Measurements from ENCODE around the gene BTBD6. TPM values are rescaled to one million over a fixed set of nuclear protein-coding genes. Genes with fewer than 3 reads are reported as not detected.

Gene BTBD6
- total RNA-seq, 4 donors from 2014 or later = 52.2 to 69.6 (median 64.4) TPM

DNA sequence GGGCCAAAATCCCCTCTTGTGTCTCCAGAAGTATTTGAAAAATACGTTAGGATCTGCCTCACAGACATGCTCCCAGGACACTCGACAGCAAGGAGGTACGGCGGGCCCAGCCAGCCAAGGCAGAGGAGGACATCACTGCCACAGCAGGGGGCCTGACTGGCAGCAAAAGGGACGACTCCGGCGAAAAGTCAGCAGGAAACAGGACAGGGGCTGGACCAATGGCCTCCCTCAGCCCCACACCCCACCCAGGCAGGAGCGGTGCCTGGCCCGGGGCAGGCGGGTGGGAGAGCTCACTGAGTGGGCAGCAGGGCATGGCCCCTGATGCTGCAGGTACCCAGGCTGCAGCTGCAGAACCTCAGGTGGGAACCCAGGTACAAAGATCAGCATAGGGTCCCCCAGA lies 34.7 kb downstream of the BTBD6 start:
- no peak for DNase-seq
- no peaks in the 10 kb centered on the region for H3K9me3 ChIP-seq
- in situ Hi-C loops (cut with MboI; ENCODE audit: low pct_ligation_motif_present in 1 of 4, low pct_unique_long_range_greater_than_20kb in 1 of 4, low sequenced_read_pairs in 3 of 4) (loop anchor here in 1 of 4 donors (25.0 kb wide), 1 partner anchor 196 kb away; no protein-coding TSS in a partner anchor), intact Hi-C loops (cut with DNase I; ENCODE audit: low total_unique reads) (no loop called here)
- peaks cover 0 to 16% (median 0%) of the 10 kb centered on the region in 4 donors for H3K4me1 ChIP-seq
- H3K4me3 ChIP-seq = no peak overlapping the region
- H3K27ac ChIP-seq = no peak overlapping the region
- 80 to 84% methylated on average over 1 to 10 of the region's 10 CpGs for WGBS, 2 donors (ENCODE audit: low coverage in 1 of 2)
- H3K36me3 ChIP-seq = no peaks in the 10 kb centered on the region
- no peaks in the 10 kb centered on the region for H3K27me3 ChIP-seq
- TF ChIP-seq EP300 (IDR thresholded peaks at IDR 0.05; ENCODE audit: low read depth) = no peak
- no peak for TF ChIP-seq CTCF (IDR thresholded peaks at IDR 0.05)
- no peak for TF ChIP-seq POLR2A (IDR thresholded peaks at IDR 0.05)
- no peak for TF ChIP-seq POLR2AphosphoS5 (IDR thresholded peaks at IDR 0.05)

GRCh38 chr14:105283899-105284298 lies 35.6 kb downstream of the BTBD6 start:
- H3K27ac ChIP-seq = no peak overlapping the region
- TF ChIP-seq POLR2A (IDR thresholded peaks at IDR 0.05) (no peak), POLR2AphosphoS5 (IDR thresholded peaks at IDR 0.05) (no peak), CTCF (IDR thresholded peaks at IDR 0.05) (no peak), EP300 (IDR thresholded peaks at IDR 0.05; ENCODE audit: low read depth) (no peak)
- H3K4me3 ChIP-seq = no peak overlapping the region
- intact Hi-C loops (cut with DNase I; ENCODE audit: low total_unique reads) (no loop called here), in situ Hi-C loops (cut with MboI; ENCODE audit: low pct_ligation_motif_present in 1 of 4, low pct_unique_long_range_greater_than_20kb in 1 of 4, low sequenced_read_pairs in 3 of 4) (loop anchor here in 1 of 4 donors (25.0 kb wide), 1 partner anchor 197 kb away; no protein-coding TSS in a partner anchor)
- DNase-seq = no peak
- H3K4me1 ChIP-seq = peaks cover 0 to 13% (median 0%) of the 10 kb centered on the region in 4 donors
- no peaks in the 10 kb centered on the region for H3K27me3 ChIP-seq
- H3K9me3 ChIP-seq = no peaks in the 10 kb centered on the region
- WGBS, 2 donors (ENCODE audit: low coverage in 1 of 2) = 78% methylated on average over 15 of the region's 15 CpGs; no CpG with 5 or more reads in 1 of the 2 donors
- H3K36me3 ChIP-seq = no peaks in the 10 kb centered on the region

DNA sequence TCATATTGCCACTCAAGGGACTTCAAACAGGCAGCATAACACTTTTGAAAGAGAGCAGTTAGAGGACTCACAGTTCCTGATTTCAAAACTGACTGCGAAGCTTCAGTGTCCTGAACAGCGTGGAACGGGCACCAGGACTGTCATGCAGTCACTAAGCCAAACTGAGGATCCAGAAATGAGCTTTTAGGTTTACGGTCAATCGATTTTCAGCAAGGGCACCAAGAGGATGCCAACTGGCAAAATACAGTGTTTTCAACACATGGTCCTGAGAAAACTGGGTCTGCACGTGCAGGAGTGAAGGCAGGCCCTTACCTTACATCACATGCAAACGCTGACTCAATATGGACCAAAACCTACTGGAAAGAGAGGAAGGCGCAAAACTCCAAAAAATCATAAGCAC lies 36.8 kb downstream of the BTBD6 start:
- H3K9me3 ChIP-seq = no peaks in the 10 kb centered on the region
- intact Hi-C loops (cut with DNase I; ENCODE audit: low total_unique reads) (no loop called here), in situ Hi-C loops (cut with MboI; ENCODE audit: low pct_ligation_motif_present in 1 of 4, low pct_unique_long_range_greater_than_20kb in 1 of 4, low sequenced_read_pairs in 3 of 4) (loop anchor here in 1 of 4 donors (25.0 kb wide), 1 partner anchor 198 kb away; no protein-coding TSS in a partner anchor)
- no peak overlapping the region for H3K27ac ChIP-seq
- WGBS, 2 donors (ENCODE audit: low coverage in 1 of 2) = 91 to 92% methylated on average over 8 of the region's 8 CpGs
- TF ChIP-seq POLR2A (IDR thresholded peaks at IDR 0.05) = no peak
- TF ChIP-seq CTCF (IDR thresholded peaks at IDR 0.05) = no peak
- no peak for TF ChIP-seq POLR2AphosphoS5 (IDR thresholded peaks at IDR 0.05)
- TF ChIP-seq EP300 (IDR thresholded peaks at IDR 0.05; ENCODE audit: low read depth) = no peak
- peaks cover 0 to 3% (median 0%) of the 10 kb centered on the region in 4 donors for H3K4me1 ChIP-seq
- H3K36me3 ChIP-seq = no peaks in the 10 kb centered on the region
- DNase-seq = no peak
- no peaks in the 10 kb centered on the region for H3K27me3 ChIP-seq
- H3K4me3 ChIP-seq = no peak overlapping the region

GRCh38 chr14:105286759-105287144 lies 38.4 kb downstream of the BTBD6 start:
- Histone ChIP-seq H3K4me3 (no peak overlapping the region), H3K9me3 (no peaks in the 10 kb centered on the region), H3K4me1 (no peaks in the 10 kb centered on the region), H3K27ac (no peak overlapping the region), H3K36me3 (no peaks in the 10 kb centered on the region), H3K27me3 (no peaks in the 10 kb centered on the region)
- WGBS, 2 donors (ENCODE audit: low coverage in 1 of 2) = 96% methylated on average over 9 of the region's 9 CpGs; no CpG with 5 or more reads in 1 of the 2 donors
- TF ChIP-seq EP300 (IDR thresholded peaks at IDR 0.05; ENCODE audit: low read depth) (no peak), POLR2A (IDR thresholded peaks at IDR 0.05) (no peak), POLR2AphosphoS5 (IDR thresholded peaks at IDR 0.05) (no peak), CTCF (IDR thresholded peaks at IDR 0.05) (no peak)
- intact Hi-C loops (cut with DNase I; ENCODE audit: low total_unique reads) (no loop called here), in situ Hi-C loops (cut with MboI; ENCODE audit: low pct_ligation_motif_present in 1 of 4, low pct_unique_long_range_greater_than_20kb in 1 of 4, low sequenced_read_pairs in 3 of 4) (loop anchor here in 1 of 4 donors (25.0 kb wide), 1 partner anchor 199 kb away; no protein-coding TSS in a partner anchor)
- DNase-seq = no peak

All from transverse colon (tissue), 4 donors.